ENCODE data around the gene MAPK7. TPM values are rescaled to one million over a fixed set of nuclear protein-coding genes. Genes with fewer than 3 reads are reported as not detected.

The MAPK7 gene
- total RNA-seq, 1 experiment from 2014 or later: 23.3 TPM

GRCh38 chr17:19342611-19343255 lies 35.6 kb upstream of the MAPK7 start:
- Histone ChIP-seq H3K4me2 (no peak overlapping the region), H4K20me1 (ENCODE audit: insufficient read depth) (no peaks in the 10 kb centered on the region), H3K9me3 (ENCODE audit: insufficient read depth, low read depth) (no peaks in the 10 kb centered on the region), H2AFZ (no peak overlapping the region), H3K79me2 (ENCODE audit: low read depth) (no peaks in the 10 kb centered on the region), H3K27ac (no peak overlapping the region), H3K4me3 (no peak overlapping the region), H3K9me2 (ENCODE audit: insufficient read depth) (no peaks in the 10 kb centered on the region), H3K36me3 (ENCODE audit: low read depth) (no peaks in the 10 kb centered on the region; the same call in 1 of the 2 replicates), H3K27me3 (ENCODE audit: insufficient read depth, low read depth) (no peaks in the 10 kb centered on the region), H3F3A (ENCODE audit: insufficient read depth, low read depth) (peaks cover 40% of the 10 kb centered on the region), H3K4me1 (replicated peaks; ENCODE audit: insufficient read depth) (peaks cover 15% of the 10 kb centered on the region)
- intact Hi-C loops (cut with micrococcal nuclease; ENCODE audit: unreplicated experiment): no loop called here
- no peak for DNase-seq
- TF ChIP-seq, protein P1, sequence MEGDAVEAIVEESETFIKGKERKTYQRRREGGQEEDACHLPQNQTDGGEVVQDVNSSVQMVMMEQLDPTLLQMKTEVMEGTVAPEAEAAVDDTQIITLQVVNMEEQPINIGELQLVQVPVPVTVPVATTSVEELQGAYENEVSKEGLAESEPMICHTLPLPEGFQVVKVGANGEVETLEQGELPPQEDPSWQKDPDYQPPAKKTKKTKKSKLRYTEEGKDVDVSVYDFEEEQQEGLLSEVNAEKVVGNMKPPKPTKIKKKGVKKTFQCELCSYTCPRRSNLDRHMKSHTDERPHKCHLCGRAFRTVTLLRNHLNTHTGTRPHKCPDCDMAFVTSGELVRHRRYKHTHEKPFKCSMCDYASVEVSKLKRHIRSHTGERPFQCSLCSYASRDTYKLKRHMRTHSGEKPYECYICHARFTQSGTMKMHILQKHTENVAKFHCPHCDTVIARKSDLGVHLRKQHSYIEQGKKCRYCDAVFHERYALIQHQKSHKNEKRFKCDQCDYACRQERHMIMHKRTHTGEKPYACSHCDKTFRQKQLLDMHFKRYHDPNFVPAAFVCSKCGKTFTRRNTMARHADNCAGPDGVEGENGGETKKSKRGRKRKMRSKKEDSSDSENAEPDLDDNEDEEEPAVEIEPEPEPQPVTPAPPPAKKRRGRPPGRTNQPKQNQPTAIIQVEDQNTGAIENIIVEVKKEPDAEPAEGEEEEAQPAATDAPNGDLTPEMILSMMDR (conservative IDR thresholded peaks at IDR 0.05): no peak
- no TSS peak for BruUV-seq (replicated peaks)
- CTCF ChIA-PET: no interaction called here
- POLR2A ChIA-PET (ENCODE audit: unreplicated experiment): no interaction called here

- Histone ChIP-seq H3K4me2 (no peak overlapping the region), H2AFZ (no peak overlapping the region), H3K9me3 (ENCODE audit: insufficient read depth, low read depth) (no peaks in the 10 kb centered on the region), H3K9me2 (ENCODE audit: insufficient read depth) (no peaks in the 10 kb centered on the region), H3K4me1 (replicated peaks; ENCODE audit: insufficient read depth) (peaks cover 20% of the 10 kb centered on the region), H3K36me3 (ENCODE audit: low read depth) (no peaks in the 10 kb centered on the region; the same call in 1 of the 2 replicates), H4K20me1 (ENCODE audit: insufficient read depth) (no peaks in the 10 kb centered on the region), H3K27ac (no peak overlapping the region), H3K79me2 (ENCODE audit: low read depth) (no peaks in the 10 kb centered on the region), H3K4me3 (no peak overlapping the region), H3K27me3 (ENCODE audit: insufficient read depth, low read depth) (no peaks in the 10 kb centered on the region), H3F3A (ENCODE audit: insufficient read depth, low read depth) (peaks cover 42% of the 10 kb centered on the region)
- no TSS peak for BruUV-seq (replicated peaks)
- ChIA-PET POLR2A (ENCODE audit: unreplicated experiment) (no interaction called here), CTCF (no interaction called here)
- TF ChIP-seq, protein P1 (conservative IDR thresholded peaks at IDR 0.05): no peak
- no peak for TF ChIP-seq EZH2 (IDR thresholded peaks at IDR 0.05; ENCODE audit: low read depth)
- intact Hi-C loops (cut with micrococcal nuclease; ENCODE audit: unreplicated experiment): no loop called here
- DNase-seq: no peak
Observed at GRCh38 chr17:19343256-19343630, 35.1 kb upstream of the MAPK7 start.

DNA sequence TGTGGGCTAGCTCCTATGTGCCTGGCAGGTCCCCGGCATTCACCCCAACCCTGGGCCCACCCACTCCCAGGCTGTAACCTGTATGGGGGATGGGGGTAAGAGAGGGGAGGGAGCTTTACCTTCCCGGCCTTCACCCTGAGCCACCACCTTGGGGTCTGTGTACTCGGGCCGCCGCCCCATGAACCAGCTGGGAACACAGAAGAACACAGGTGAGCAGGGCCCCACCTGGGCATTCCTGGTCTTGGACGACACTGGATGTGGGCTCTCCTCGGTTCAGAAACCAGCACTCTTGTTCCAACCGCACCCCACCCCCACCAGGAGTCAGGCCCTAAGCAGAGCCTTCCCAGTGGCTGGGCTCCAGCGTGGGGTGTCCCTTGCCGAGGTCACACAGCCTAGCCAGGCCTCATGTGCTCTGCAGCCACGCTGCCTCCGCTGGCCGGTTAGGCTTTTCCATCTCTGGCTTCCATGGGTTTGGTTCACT lies 34.6 kb upstream of the MAPK7 start:
- H2AFZ ChIP-seq: no peak overlapping the region
- H3K4me1 ChIP-seq (replicated peaks; ENCODE audit: insufficient read depth): peaks cover 25% of the 10 kb centered on the region
- no peaks in the 10 kb centered on the region for H3K79me2 ChIP-seq (ENCODE audit: low read depth)
- TF ChIP-seq EZH2 (IDR thresholded peaks at IDR 0.05; ENCODE audit: low read depth): no peak
- TF ChIP-seq, protein P1 (conservative IDR thresholded peaks at IDR 0.05): no peak
- no TSS peak for BruUV-seq (replicated peaks)
- no peak overlapping the region for H3K27ac ChIP-seq
- no peak overlapping the region for H3K4me3 ChIP-seq
- ChIA-PET POLR2A (ENCODE audit: unreplicated experiment) (no interaction called here), CTCF (no interaction called here)
- intact Hi-C loops (cut with micrococcal nuclease; ENCODE audit: unreplicated experiment): no loop called here
- no peaks in the 10 kb centered on the region for H3K27me3 ChIP-seq (ENCODE audit: insufficient read depth, low read depth)
- H3F3A ChIP-seq (ENCODE audit: insufficient read depth, low read depth): peaks cover 42% of the 10 kb centered on the region
- no peak for DNase-seq
- H4K20me1 ChIP-seq (ENCODE audit: insufficient read depth): no peaks in the 10 kb centered on the region
- no peak overlapping the region for H3K4me2 ChIP-seq
- no peaks in the 10 kb centered on the region; the same call in 1 of the 2 replicates for H3K36me3 ChIP-seq (ENCODE audit: low read depth)
- H3K9me2 ChIP-seq (ENCODE audit: insufficient read depth): no peaks in the 10 kb centered on the region
- H3K9me3 ChIP-seq (ENCODE audit: insufficient read depth, low read depth): no peaks in the 10 kb centered on the region
